Measurements from ENCODE around the gene CMTM1.

The CMTM1 gene

GRCh38 chr16:66604376-66605176, 38.3 kb downstream of the CMTM1 start, which contains the start of gene CMTM3:
CMTM3 (plus strand) TSS chr16:66604704; CDS start chr16:66604806, 102 bp downstream.
- Histone ChIP-seq H3K4me3 (IDR thresholded peaks at IDR 0.05; ENCODE audit: insufficient read depth, low read depth, low read length) (no peak within 1 kb of the TSS), H4K20me1 (ENCODE audit: insufficient read depth) (no peaks in the 10 kb centered on the region), H3K79me2 (ENCODE audit: insufficient read depth, low read depth) (no peaks in the 10 kb centered on the region), H2AFZ (ENCODE audit: low read depth) (peak within 1 kb of the TSS; percentile 72), H3K27me3 (ENCODE audit: insufficient read depth, low read depth) (no peaks in the 10 kb centered on the region; the same call in 1 of the 2 replicates), H3K4me1 (ENCODE audit: low read depth, poor library complexity, severe bottlenecking) (peaks cover 23% of the 10 kb centered on the region), H3K36me3 (ENCODE audit: insufficient read depth) (no peaks in the 10 kb centered on the region), H3K4me2 (peak within 1 kb of the TSS; percentile 71), H3K9ac (peak within 1 kb of the TSS; percentile 52; the same call in 1 of the 2 replicates), H3K27ac (0 out of 2 replicates have a peak within 1 kb of the TSS, but pooled peaks have one; percentile 8)
- TF ChIP-seq, protein P1, sequence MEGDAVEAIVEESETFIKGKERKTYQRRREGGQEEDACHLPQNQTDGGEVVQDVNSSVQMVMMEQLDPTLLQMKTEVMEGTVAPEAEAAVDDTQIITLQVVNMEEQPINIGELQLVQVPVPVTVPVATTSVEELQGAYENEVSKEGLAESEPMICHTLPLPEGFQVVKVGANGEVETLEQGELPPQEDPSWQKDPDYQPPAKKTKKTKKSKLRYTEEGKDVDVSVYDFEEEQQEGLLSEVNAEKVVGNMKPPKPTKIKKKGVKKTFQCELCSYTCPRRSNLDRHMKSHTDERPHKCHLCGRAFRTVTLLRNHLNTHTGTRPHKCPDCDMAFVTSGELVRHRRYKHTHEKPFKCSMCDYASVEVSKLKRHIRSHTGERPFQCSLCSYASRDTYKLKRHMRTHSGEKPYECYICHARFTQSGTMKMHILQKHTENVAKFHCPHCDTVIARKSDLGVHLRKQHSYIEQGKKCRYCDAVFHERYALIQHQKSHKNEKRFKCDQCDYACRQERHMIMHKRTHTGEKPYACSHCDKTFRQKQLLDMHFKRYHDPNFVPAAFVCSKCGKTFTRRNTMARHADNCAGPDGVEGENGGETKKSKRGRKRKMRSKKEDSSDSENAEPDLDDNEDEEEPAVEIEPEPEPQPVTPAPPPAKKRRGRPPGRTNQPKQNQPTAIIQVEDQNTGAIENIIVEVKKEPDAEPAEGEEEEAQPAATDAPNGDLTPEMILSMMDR (conservative IDR thresholded peaks at IDR 0.05; ENCODE audit: low read depth, low read length): peak; percentile 51

- peak overlapping the region; percentile 72 for H2AFZ ChIP-seq (ENCODE audit: low read depth)
- TF ChIP-seq, protein P1 (conservative IDR thresholded peaks at IDR 0.05; ENCODE audit: low read depth, low read length): no peak; the same call in 1 of the 2 replicates
- no peaks in the 10 kb centered on the region for H4K20me1 ChIP-seq (ENCODE audit: insufficient read depth)
- peak overlapping the region; percentile 33; the same call in 1 of the 2 replicates for H3K4me2 ChIP-seq
- H3K4me1 ChIP-seq (ENCODE audit: low read depth, poor library complexity, severe bottlenecking): peaks cover 23% of the 10 kb centered on the region
- no peaks in the 10 kb centered on the region for H3K36me3 ChIP-seq (ENCODE audit: insufficient read depth)
- no peaks in the 10 kb centered on the region for H3K79me2 ChIP-seq (ENCODE audit: insufficient read depth, low read depth)
- peak overlapping the region; percentile 30; the same call in 1 of the 2 replicates for H3K9ac ChIP-seq
- H3K4me3 ChIP-seq (IDR thresholded peaks at IDR 0.05; ENCODE audit: insufficient read depth, low read depth, low read length): no peak overlapping the region
- H3K27ac ChIP-seq: no peak overlapping the region
- H3K27me3 ChIP-seq (ENCODE audit: insufficient read depth, low read depth): no peaks in the 10 kb centered on the region; the same call in 1 of the 2 replicates
These were observed 39.1 kb downstream of the CMTM1 start for GRCh38 chr16:66605177-66605978.

DNA sequence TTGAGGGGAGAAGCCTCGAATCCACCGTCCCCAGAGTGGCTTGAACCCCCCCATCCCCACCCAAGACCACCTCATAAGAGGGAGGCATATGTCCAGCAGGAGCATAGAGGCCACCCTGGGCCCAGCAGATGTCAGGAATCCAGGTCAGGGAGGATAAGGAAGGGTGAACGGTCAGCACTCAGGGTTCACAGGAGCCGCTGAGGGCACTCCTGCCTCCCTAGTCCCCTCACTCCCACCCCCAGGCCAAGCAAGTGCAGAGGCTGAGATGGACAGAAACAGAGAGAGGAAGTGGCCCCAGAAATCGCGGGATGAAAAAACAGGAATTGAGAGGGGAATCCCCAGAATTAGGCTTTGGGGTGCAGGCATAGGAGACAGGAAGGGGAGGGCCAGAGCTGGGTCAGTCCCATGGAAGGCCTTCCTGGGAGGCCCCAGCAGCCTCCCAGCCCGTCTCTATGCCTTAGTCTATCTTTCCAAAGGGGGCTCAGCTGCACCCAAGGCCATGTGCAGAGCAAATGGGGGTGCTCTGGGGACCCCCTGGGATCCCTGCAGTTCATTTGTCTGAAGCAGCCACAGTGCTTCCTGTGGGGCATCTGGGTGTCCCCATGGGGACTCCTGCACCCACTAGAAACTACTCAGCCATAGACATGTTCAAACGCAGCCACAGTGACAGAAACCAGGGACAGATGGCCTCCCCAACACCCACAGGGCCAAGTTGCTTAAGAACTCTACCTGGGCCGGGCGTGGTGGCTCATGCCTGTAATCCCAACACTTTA, 39.9 kb downstream of the CMTM1 start:
- TF ChIP-seq, protein P1 (conservative IDR thresholded peaks at IDR 0.05; ENCODE audit: low read depth, low read length): no peak
- Histone ChIP-seq H4K20me1 (ENCODE audit: insufficient read depth) (no peaks in the 10 kb centered on the region), H3K4me1 (ENCODE audit: low read depth, poor library complexity, severe bottlenecking) (peaks cover 23% of the 10 kb centered on the region), H3K9ac (no peak overlapping the region), H2AFZ (ENCODE audit: low read depth) (no peak overlapping the region), H3K36me3 (ENCODE audit: insufficient read depth) (no peaks in the 10 kb centered on the region), H3K4me3 (IDR thresholded peaks at IDR 0.05; ENCODE audit: insufficient read depth, low read depth, low read length) (no peak overlapping the region), H3K27ac (no peak overlapping the region), H3K27me3 (ENCODE audit: insufficient read depth, low read depth) (no peaks in the 10 kb centered on the region; the same call in 1 of the 2 replicates), H3K79me2 (ENCODE audit: insufficient read depth, low read depth) (no peaks in the 10 kb centered on the region), H3K4me2 (no peak overlapping the region)
